ENCODE measurements around the gene LRBA.

GRCh38 chr4:150585611-150586010 lies 429.5 kb downstream of the LRBA start:
- TF ChIP-seq CTCF (IDR thresholded peaks at IDR 0.05) (no peak), POLR2A (IDR thresholded peaks at IDR 0.05) (no peak), POLR2AphosphoS5 (IDR thresholded peaks at IDR 0.05) (no peak)

All from breast epithelium (tissue), 3 donors.